GM18505 (cell line): ENCODE results near the gene LGMN.

ENCODE experiments used
- ATAC-seq: cut with Tn5 transposase; IDR thresholded peaks from one replicate; pipeline ENCODE4 v1.9.1; 2021; ENCODE audit not compliant: unreplicated experiment
- POLR2A ChIP-seq: IDR thresholded peaks from 4 replicates; pipeline ENCODE4 v1.6.1; 2011; ENCODE audit warnings: borderline replicate concordance; ENCODE audit not compliant: insufficient read depth, insufficient read length; ENCODE audit errors: extremely low read depth

LGMN gene

GRCh38 chr14:92676403-92677086 lies 71.9 kb downstream of the LGMN start:
- no peak for ATAC-seq
- TF ChIP-seq POLR2A = no peak

GRCh38 chr14:92675976-92676375 lies 72.5 kb downstream of the LGMN start:
- TF ChIP-seq POLR2A = no peak

GRCh38 chr14:92675421-92675820 lies 73.0 kb downstream of the LGMN start:
- no peak for TF ChIP-seq POLR2A

More at GRCh38 chr14:92675976-92676375, 72.5 kb downstream of the LGMN start:
- ATAC-seq = no peak

GRCh38 chr14:92673601-92674150 lies 74.8 kb downstream of the LGMN start:
- TF ChIP-seq POLR2A = no peak
- ATAC-seq = no peak

More at GRCh38 chr14:92675421-92675820, 73.0 kb downstream of the LGMN start:
- ATAC-seq = no peak

GRCh38 chr14:92670643-92671366 lies 77.6 kb downstream of the LGMN start:
- ATAC-seq = no peak
- TF ChIP-seq POLR2A = no peak

GRCh38 chr14:92670160-92670559 lies 78.3 kb downstream of the LGMN start:
- ATAC-seq = no peak
- TF ChIP-seq POLR2A = no peak

GRCh38 chr14:92668276-92668973 lies 80.0 kb downstream of the LGMN start:
- no peak for TF ChIP-seq POLR2A
- no peak for ATAC-seq

GRCh38 chr14:92666251-92666650 lies 82.2 kb downstream of the LGMN start:
- ATAC-seq = no peak
- TF ChIP-seq POLR2A = no peak

GRCh38 chr14:92665661-92666110 lies 82.7 kb downstream of the LGMN start:
- ATAC-seq = no peak
- no peak for TF ChIP-seq POLR2A

- no peak for ATAC-seq
- no peak for TF ChIP-seq POLR2A
These were observed 85.4 kb downstream of the LGMN start for GRCh38 chr14:92663049-92663448.

GRCh38 chr14:92660571-92660970 lies 87.9 kb downstream of the LGMN start:
- no peak for ATAC-seq

GRCh38 chr14:92659765-92660561 lies 88.5 kb downstream of the LGMN start:
- TF ChIP-seq POLR2A = no peak
- ATAC-seq = no peak

More at GRCh38 chr14:92660571-92660970, 87.9 kb downstream of the LGMN start:
- TF ChIP-seq POLR2A = no peak
